Transverse colon (tissue), 4 donors: ENCODE data around the gene DENND2A. TPM values are rescaled to one million over a fixed set of nuclear protein-coding genes. Genes with fewer than 3 reads are reported as not detected.

ENCODE experiments used
- DNase-seq: peaks from one replicate; pipeline ENCODE4 v3.0.0-alpha.2; 2019
- H3K27ac ChIP-seq, 4 donors: fragments of 200-600 bp; sonication (generic); 2 replicates each; pipeline ENCODE4 v1.5.1; 2016 to 2018; ENCODE audit warnings: inconsistent platforms in 4 of 4
- H3K27me3 ChIP-seq: fragments of 200-600 bp; sonication (generic); 2 replicates; pipeline ENCODE4 v1.5.1; 2017; ENCODE audit warnings: inconsistent platforms
- H3K36me3 ChIP-seq, 4 donors: fragments of 200-600 bp; sonication (generic); 2 replicates each; pipeline ENCODE4 v1.5.1; 2017 to 2019; ENCODE audit warnings: inconsistent platforms in 4 of 4
- H3K4me1 ChIP-seq, 4 donors: fragments of 200-600 bp; sonication (generic); 2 replicates each; pipeline ENCODE4 v1.5.1; 2017 to 2020; ENCODE audit warnings: inconsistent platforms in 4 of 4
- H3K4me3 ChIP-seq, 4 donors: fragments of 200-600 bp; sonication (generic); 1 replicate in 1 of 4; 2 replicates in 3 of 4; pipeline versions ENCODE4 v1.5.1 to v1.6.1; 2017 to 2019; ENCODE audit warnings: inconsistent platforms in 4 of 4
- H3K9me3 ChIP-seq, 2 donors: fragments of 200-600 bp; sonication (generic); 2 replicates each; pipeline ENCODE4 v1.5.1; 2017 to 2019; ENCODE audit warnings: inconsistent platforms in 2 of 2
- CTCF ChIP-seq, 5 experiments: fragments of 200-600 bp in 3 of 5; fragments of 450-650 bp in 2 of 5; sonication (generic) in 3 of 5; IDR thresholded peaks; 1 replicate in 2 of 5; 2 replicates in 3 of 5; pipeline ENCODE4 v1.5.1; 2016 to 2017; ENCODE audit warnings: antibody characterized with exemption in 5 of 5, inconsistent platforms in 3 of 5, mild to moderate bottlenecking in 2 of 5, moderate library complexity in 1 of 5
- EP300 ChIP-seq: sonication (generic); formaldehyde crosslinking; IDR thresholded peaks from one replicate; pipeline ENCODE4 v1.6.1; 2017; ENCODE audit warnings: antibody characterized with exemption, low read depth
- POLR2A ChIP-seq: fragments of 450-650 bp; IDR thresholded peaks from one replicate; pipeline ENCODE4 v1.6.1; 2016; ENCODE audit warnings: antibody characterized with exemption, mild to moderate bottlenecking, moderate library complexity
- POLR2AphosphoS5 ChIP-seq, 3 donors: sonication (generic); formaldehyde crosslinking; IDR thresholded peaks; one replicate each; pipeline ENCODE4 v1.6.1; 2016; ENCODE audit warnings: antibody characterized with exemption in 3 of 3
- WGBS, 2 donors: methylation state at CpG; one replicate each; pipeline ENCODE4 v1.1.5; 2018; ENCODE audit warnings: low coverage in 1 of 2; 5-methylcytosine and 5-hydroxymethylcytosine counted together
- in situ Hi-C, 4 donors: fragments of 200-750 bp; cut with MboI; loops; one replicate each; pipeline versions ENCODE4 v1.15.0 to v1.15.1; 2017; ENCODE audit warnings: low sequenced_read_pairs in 3 of 4, low pct_ligation_motif_present in 1 of 4, low pct_unique_long_range_greater_than_20kb in 1 of 4
- intact Hi-C: fragments of 100-400 bp; cut with DNase I; formaldehyde crosslinking; loops from one replicate; pipeline ENCODE4 v1.15.1; 2023; ENCODE audit warnings: low total_unique reads
- total RNA-seq, 4 donors: library from RNA; depleted of rRNA; stranded (reverse); fragments of >200 nt; gene quantifications; one replicate each; pipeline ENCODE4 v1.1.0, GENCODE V29; 2016

Gene DENND2A
- total RNA-seq, 4 donors from 2014 or later = 4.1 to 19.9 (median 7.1) TPM

DNA sequence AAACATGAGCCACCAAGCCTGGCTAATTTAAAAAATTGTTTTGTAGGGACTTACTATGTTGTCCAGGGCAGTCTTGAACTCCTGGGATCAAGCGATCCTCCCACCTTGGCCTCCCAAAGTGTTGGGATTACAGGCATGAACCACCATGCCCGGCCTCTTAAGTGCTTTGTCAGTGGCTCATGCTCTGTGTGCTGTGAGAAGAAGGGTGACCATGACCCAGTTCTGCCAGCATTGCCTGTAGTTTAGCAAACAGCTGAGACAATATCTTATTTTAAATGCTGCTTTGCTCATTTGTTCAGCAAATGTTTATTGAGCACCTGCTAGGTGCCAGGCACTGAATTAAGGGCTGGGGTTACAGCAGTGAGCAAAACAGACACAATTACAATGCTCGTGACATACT is 41.2 kb upstream of the DENND2A start:
- Histone ChIP-seq H3K27ac (no peak overlapping the region), H3K9me3 (no peaks in the 10 kb centered on the region), H3K4me3 (no peak overlapping the region), H3K27me3 (no peaks in the 10 kb centered on the region), H3K4me1 (no peaks in the 10 kb centered on the region), H3K36me3 (peaks cover 0 to 22% (median 10%) of the 10 kb centered on the region in 4 donors)
- intact Hi-C loops (no loop called here), in situ Hi-C loops (loop anchor here (25.0 kb wide), 1 partner anchor 331 kb away; the partner anchor contains the start of gene MRPS33 (in 4 of the 4))
- TF ChIP-seq POLR2A (no peak), CTCF (IDR thresholded peaks at IDR 0.05) (no peak), POLR2AphosphoS5 (IDR thresholded peaks at IDR 0.05) (no peak), EP300 (no peak)
- no peak for DNase-seq
- WGBS, 2 donors = 89 to 96% methylated on average over 1 to 3 of the region's 3 CpGs

GRCh38 chr7:140680886-140681285 is 40.3 kb upstream of the DENND2A start:
- no peak for TF ChIP-seq CTCF (IDR thresholded peaks at IDR 0.05)
- TF ChIP-seq EP300 = no peak
- TF ChIP-seq POLR2A = no peak
- no peak for TF ChIP-seq POLR2AphosphoS5 (IDR thresholded peaks at IDR 0.05)
- in situ Hi-C loops = loop anchor here (25.0 kb wide), 1 partner anchor 331 kb away; the partner anchor contains the start of gene MRPS33 (in 4 of the 4)
- intact Hi-C loops = no loop called here
- 84 to 95% methylated on average over 5 to 7 of the region's 7 CpGs for WGBS, 2 donors
- Histone ChIP-seq H3K27ac (no peak overlapping the region), H3K9me3 (no peaks in the 10 kb centered on the region), H3K4me1 (peaks cover 0 to 4% (median 0%) of the 10 kb centered on the region in 4 donors), H3K27me3 (no peaks in the 10 kb centered on the region), H3K4me3 (no peak overlapping the region), H3K36me3 (peaks cover 0 to 22% (median 7%) of the 10 kb centered on the region in 4 donors)
- DNase-seq = no peak

GRCh38 chr7:140679186-140679585 is 38.6 kb upstream of the DENND2A start:
- in situ Hi-C loops = loop anchor here (25.0 kb wide), 1 partner anchor 333 kb away; the partner anchor contains the start of gene MRPS33 (in 4 of the 4)
- H3K4me3 ChIP-seq = no peak overlapping the region

DNA sequence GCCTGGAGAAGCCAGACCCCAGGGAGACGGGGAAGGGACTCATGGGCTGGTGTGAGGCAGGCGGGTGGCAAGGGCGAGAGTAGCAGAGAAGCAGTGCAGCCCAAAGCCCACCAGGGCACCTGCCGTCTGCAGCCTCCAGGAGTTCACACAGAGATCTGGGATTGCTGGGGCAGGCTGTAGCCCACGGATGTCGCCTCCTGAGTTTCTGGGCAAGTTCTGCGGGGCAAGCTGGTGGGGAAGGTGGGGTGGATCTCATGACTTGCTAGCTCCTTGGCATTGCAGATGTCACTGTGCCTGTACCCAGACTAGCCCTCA is 38.2 kb upstream of the DENND2A start:
- Histone ChIP-seq H3K9me3 (no peaks in the 10 kb centered on the region), H3K27me3 (no peaks in the 10 kb centered on the region), H3K4me3 (no peak overlapping the region), H3K36me3 (peaks cover 0 to 22% (median 7%) of the 10 kb centered on the region in 4 donors), H3K4me1 (peaks cover 12 to 25% (median 21%) of the 10 kb centered on the region in 4 donors), H3K27ac (no peak overlapping the region)
- WGBS, 2 donors = 94% methylated on average over 7 of the region's 7 CpGs; no CpG with 5 or more reads in 1 of the 2 donors
- DNase-seq = no peak
- intact Hi-C loops (no loop called here), in situ Hi-C loops (loop anchor here (25.0 kb wide), 1 partner anchor 334 kb away; the partner anchor contains the start of gene MRPS33 (in 4 of the 4))
- TF ChIP-seq POLR2AphosphoS5 (IDR thresholded peaks at IDR 0.05) (no peak), EP300 (no peak), POLR2A (no peak), CTCF (IDR thresholded peaks at IDR 0.05) (no peak)

More at GRCh38 chr7:140679186-140679585, 38.6 kb upstream of the DENND2A start:
- Histone ChIP-seq H3K27me3 (no peaks in the 10 kb centered on the region), H3K9me3 (no peaks in the 10 kb centered on the region), H3K27ac (no peak overlapping the region), H3K36me3 (peaks cover 0 to 22% (median 7%) of the 10 kb centered on the region in 4 donors), H3K4me1 (peaks cover 12 to 21% (median 17%) of the 10 kb centered on the region in 4 donors)
- no peak for DNase-seq
- 91 to 92% methylated on average over 4 to 9 of the region's 9 CpGs for WGBS, 2 donors
- TF ChIP-seq CTCF (IDR thresholded peaks at IDR 0.05) (no peak), POLR2AphosphoS5 (IDR thresholded peaks at IDR 0.05) (no peak), POLR2A (no peak), EP300 (no peak)
- intact Hi-C loops = no loop called here
